ENCODE results near the gene TREX2. TPM values are rescaled to one million over a fixed set of nuclear protein-coding genes. Genes with fewer than 3 reads are reported as not detected.

Gene TREX2
- total RNA-seq, 4 donors from 2014 or later: 1.4 to 3.2 (median 2.9) TPM; not detected in 1

DNA sequence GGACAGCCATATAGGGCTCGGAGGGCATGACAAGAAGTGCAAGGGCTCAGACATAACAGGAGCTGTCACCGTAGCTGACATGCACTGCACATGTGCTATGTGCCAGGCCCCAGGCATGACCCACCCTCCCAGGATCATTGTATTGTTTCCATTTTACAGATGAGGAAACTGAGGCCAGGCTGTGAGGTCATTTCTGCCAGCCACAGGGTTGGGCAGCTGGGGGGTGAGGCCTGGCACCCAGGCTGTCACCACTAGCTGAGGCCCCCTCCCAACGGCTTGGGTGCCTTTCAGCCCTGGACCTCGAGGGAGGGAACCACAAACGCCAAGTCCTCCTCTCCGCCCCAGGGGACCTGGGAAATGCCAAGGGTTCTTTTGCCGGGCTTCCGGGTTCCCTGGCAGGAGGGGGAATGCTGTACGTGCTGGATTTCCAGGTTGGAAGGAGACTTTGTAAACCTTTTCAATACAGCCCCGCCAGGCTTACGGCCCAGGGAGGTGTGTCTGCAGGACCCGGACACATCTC, 12.6 kb downstream of the TREX2 start:
- TF ChIP-seq, protein P1, sequence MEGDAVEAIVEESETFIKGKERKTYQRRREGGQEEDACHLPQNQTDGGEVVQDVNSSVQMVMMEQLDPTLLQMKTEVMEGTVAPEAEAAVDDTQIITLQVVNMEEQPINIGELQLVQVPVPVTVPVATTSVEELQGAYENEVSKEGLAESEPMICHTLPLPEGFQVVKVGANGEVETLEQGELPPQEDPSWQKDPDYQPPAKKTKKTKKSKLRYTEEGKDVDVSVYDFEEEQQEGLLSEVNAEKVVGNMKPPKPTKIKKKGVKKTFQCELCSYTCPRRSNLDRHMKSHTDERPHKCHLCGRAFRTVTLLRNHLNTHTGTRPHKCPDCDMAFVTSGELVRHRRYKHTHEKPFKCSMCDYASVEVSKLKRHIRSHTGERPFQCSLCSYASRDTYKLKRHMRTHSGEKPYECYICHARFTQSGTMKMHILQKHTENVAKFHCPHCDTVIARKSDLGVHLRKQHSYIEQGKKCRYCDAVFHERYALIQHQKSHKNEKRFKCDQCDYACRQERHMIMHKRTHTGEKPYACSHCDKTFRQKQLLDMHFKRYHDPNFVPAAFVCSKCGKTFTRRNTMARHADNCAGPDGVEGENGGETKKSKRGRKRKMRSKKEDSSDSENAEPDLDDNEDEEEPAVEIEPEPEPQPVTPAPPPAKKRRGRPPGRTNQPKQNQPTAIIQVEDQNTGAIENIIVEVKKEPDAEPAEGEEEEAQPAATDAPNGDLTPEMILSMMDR (IDR thresholded peaks at IDR 0.05): no peak
- TF ChIP-seq POLR2A (IDR thresholded peaks at IDR 0.05): no peak

DNA sequence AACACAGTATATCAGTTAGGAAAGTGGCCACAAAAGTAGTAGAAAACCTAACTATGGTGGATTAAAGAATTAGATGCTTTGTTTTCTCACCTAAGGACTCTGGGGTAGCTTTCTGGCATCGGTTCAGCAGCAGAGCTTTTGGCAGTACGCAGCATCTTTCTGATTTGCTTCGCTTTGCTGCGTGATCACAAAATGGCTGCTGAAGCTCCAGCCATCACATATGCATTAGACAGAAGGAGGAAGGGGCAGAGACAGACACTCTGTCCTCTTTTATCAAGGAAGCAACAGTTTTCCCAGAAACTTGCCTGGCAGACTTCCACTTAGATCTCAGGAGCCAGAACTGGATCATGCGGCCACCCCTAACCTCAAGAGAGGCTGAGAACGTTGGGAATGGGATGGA, 15.1 kb downstream of the TREX2 start:
- Histone ChIP-seq H3K4me1 (no peaks in the 10 kb centered on the region), H3K27ac (no peak overlapping the region), H3K9me3 (no peaks in the 10 kb centered on the region), H3K4me3 (no peak overlapping the region), H3K27me3 (no peaks in the 10 kb centered on the region), H3K36me3 (no peaks in the 10 kb centered on the region)
- no peak for DNase-seq
- intact Hi-C loops (cut with DNase I; ENCODE audit: low total_unique reads): no loop called here
- no peak for TF ChIP-seq POLR2A (IDR thresholded peaks at IDR 0.05)
- TF ChIP-seq, protein P1 (IDR thresholded peaks at IDR 0.05): no peak

More for the DNA sequence above, 12.6 kb downstream of the TREX2 start:
- Histone ChIP-seq H3K4me3 (no peak overlapping the region), H3K9me3 (no peaks in the 10 kb centered on the region), H3K27ac (no peak overlapping the region), H3K27me3 (no peaks in the 10 kb centered on the region), H3K4me1 (no peaks in the 10 kb centered on the region), H3K36me3 (no peaks in the 10 kb centered on the region)
- intact Hi-C loops (cut with DNase I; ENCODE audit: low total_unique reads): no loop called here
- DNase-seq: no peak

DNA sequence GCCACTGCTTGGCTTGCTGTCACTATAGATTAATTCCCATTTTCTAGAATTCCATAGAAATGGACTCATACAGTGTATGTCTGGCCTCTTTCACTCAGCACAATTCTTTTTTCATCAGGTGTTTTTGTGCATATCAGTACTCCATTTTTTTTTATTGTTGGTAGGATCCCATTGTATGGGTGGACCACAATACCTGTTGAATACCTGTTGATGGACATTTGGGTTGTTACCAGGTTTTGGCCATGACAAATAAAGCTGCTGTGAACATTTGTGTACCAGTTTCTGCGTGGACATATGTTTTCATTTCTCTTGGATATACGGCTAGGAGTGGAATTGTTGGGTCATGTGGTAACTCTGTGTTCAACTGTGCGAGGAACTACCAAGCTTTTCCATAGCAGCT, 19.7 kb downstream of the TREX2 start:
- H3K4me3 ChIP-seq: no peak overlapping the region
- intact Hi-C loops (cut with DNase I; ENCODE audit: low total_unique reads): no loop called here
- H3K36me3 ChIP-seq: no peaks in the 10 kb centered on the region
- no peaks in the 10 kb centered on the region for H3K27me3 ChIP-seq
- H3K27ac ChIP-seq: no peak overlapping the region
- no peaks in the 10 kb centered on the region for H3K4me1 ChIP-seq
- TF ChIP-seq, protein P1 (IDR thresholded peaks at IDR 0.05): no peak
- no peak for TF ChIP-seq POLR2A (IDR thresholded peaks at IDR 0.05)
- no peaks in the 10 kb centered on the region for H3K9me3 ChIP-seq
- no peak for DNase-seq

DNA sequence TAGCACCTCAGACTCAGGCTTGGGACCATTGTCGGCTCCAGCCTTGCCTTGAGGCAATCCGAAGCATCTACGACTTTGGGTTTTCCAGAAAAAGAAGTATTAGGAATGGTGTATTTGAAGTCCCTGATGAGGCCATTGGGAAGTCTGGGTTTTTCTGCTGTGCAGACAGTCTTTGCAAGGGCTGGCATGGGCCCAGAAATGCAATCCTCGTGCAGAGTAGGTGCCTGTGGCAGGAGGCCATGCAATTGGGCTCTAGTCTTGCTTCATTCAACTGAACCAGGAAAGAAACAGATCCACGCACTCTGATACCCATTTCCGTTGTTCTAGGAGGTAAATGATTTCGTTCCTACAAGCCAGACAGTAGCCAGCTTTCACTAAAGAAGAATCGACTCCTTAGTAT, 22.2 kb downstream of the TREX2 start:
- no peaks in the 10 kb centered on the region for H3K36me3 ChIP-seq

DNA sequence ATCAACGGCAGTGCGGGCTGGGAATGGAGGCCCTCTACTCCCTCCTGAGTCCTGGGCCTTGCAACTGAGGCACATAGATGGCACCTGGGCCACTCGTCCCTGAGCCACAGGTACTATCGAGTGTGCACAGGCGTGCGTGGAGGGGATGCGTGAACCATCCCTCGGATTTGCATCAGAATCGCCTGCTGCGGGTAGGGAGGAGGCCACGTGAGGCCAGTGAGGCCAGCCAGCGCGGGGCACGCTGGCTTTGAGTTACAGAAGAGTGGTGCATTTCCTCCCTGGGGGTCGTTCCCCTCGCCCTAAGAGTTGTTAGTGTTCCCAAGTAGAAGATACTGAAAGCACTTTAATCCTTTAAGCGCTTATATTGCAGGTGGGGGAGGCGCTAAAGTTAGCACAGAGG, 24.0 kb downstream of the TREX2 start:
- intact Hi-C loops (cut with DNase I; ENCODE audit: low total_unique reads): no loop called here
- Histone ChIP-seq H3K4me3 (no peak overlapping the region), H3K9me3 (no peaks in the 10 kb centered on the region), H3K27me3 (no peaks in the 10 kb centered on the region), H3K36me3 (no peaks in the 10 kb centered on the region), H3K4me1 (no peaks in the 10 kb centered on the region), H3K27ac (no peak overlapping the region)
- no peak for TF ChIP-seq POLR2A (IDR thresholded peaks at IDR 0.05)
- TF ChIP-seq, protein P1 (IDR thresholded peaks at IDR 0.05): no peak
- no peak for DNase-seq

More for the DNA sequence above, 22.2 kb downstream of the TREX2 start:
- H3K27ac ChIP-seq: no peak overlapping the region
- H3K9me3 ChIP-seq: no peaks in the 10 kb centered on the region
- intact Hi-C loops (cut with DNase I; ENCODE audit: low total_unique reads): no loop called here
- H3K4me3 ChIP-seq: no peak overlapping the region
- DNase-seq: no peak
- H3K4me1 ChIP-seq: no peaks in the 10 kb centered on the region
- no peaks in the 10 kb centered on the region for H3K27me3 ChIP-seq
- TF ChIP-seq, protein P1 (IDR thresholded peaks at IDR 0.05): no peak
- no peak for TF ChIP-seq POLR2A (IDR thresholded peaks at IDR 0.05)
